Ovary (tissue), 9 donors: ENCODE data around the gene SUPT20H. TPM values are rescaled to one million over a fixed set of nuclear protein-coding genes. Genes with fewer than 3 reads are reported as not detected.
A peak's percentile ranks its signal among the peaks of the same experiment; 100 is the strongest.

Experiments used
- DNase-seq, 5 donors: peaks; one replicate each; pipeline ENCODE4 v3.0.0-alpha.2; 2019 to 2020
- H3K27ac ChIP-seq, 2 donors: fragments of 200-600 bp; one replicate each; pipeline versions ENCODE4 v1.5.1 to v1.8.0; 2019 to 2022
- H3K27me3 ChIP-seq: fragments of 200-600 bp; one replicate; pipeline ENCODE4 v1.8.0; 2022
- H3K36me3 ChIP-seq: fragments of 200-600 bp; sonication (generic); one replicate; pipeline ENCODE4 v1.5.1; 2019
- H3K4me1 ChIP-seq: one replicate; pipeline ENCODE4 v1.8.1; 2013; ENCODE audit warnings: mild to moderate bottlenecking, moderate library complexity; ENCODE audit not compliant: insufficient read depth
- H3K4me3 ChIP-seq: fragments of 200-600 bp; sonication (generic); one replicate; pipeline ENCODE4 v1.5.1; 2017
- H3K9me3 ChIP-seq, 2 donors: fragments of 200-600 bp in 1 of 2; sonication (generic) in 1 of 2; one replicate each; pipeline versions ENCODE4 v1.5.1 to v1.8.1; 2013 to 2019; ENCODE audit warnings: mild to moderate bottlenecking in 1 of 2, moderate library complexity in 1 of 2
- EP300 ChIP-seq: sonication (generic); formaldehyde crosslinking; IDR thresholded peaks from one replicate; pipeline ENCODE4 v1.6.1; 2017; ENCODE audit warnings: antibody characterized with exemption
- POLR2A ChIP-seq: fragments of 450-650 bp; IDR thresholded peaks from one replicate; pipeline ENCODE4 v1.6.1; 2017; ENCODE audit warnings: antibody characterized with exemption, mild to moderate bottlenecking, moderate library complexity
- WGBS, 3 donors: extraction: QIAGEN DNeasy Blood & Tissue Kit in 1 of 3; methylation state at CpG; one replicate each; pipeline versions ENCODE4 v1.1.5 to v1.1.7; 2013 to 2017; 5-methylcytosine and 5-hydroxymethylcytosine counted together
- intact Hi-C, 4 donors: fragments of 100-400 bp; cut with DNase I; formaldehyde crosslinking; loops; one replicate each; pipeline versions ENCODE4 v1.11.0 to v1.15.1; 2022 to 2023
- polyA plus RNA-seq, 2 donors: library from polyadenylated mRNA; stranded (reverse); fragments of 200-250 nt in 1 of 2; fragments of 350-450 nt in 1 of 2; fragmentation: Illumina TruSeq in 1 of 2; extraction: RNeasy Lipid Tissue Mini Kit (QIAGEN cat#74804) in 1 of 2; gene quantifications; one replicate each; pipeline ENCODE4 v1.2.3, GENCODE V29; 2013 to 2014
- total RNA-seq, 7 donors: library from RNA; depleted of rRNA in 2 of 7; stranded (reverse); fragments of >200 nt in 2 of 7; fragmentation: NEBNext Ultra II Directional in 3 of 7; extraction: Animal tissue kit (Norgen Biotek cat#: 25700) in 3 of 7; gene quantifications; one replicate each; pipeline versions ENCODE4 v1.1.0 to v1.2.4, GENCODE V29; 2016 to 2023
- TF ChIP-seq, protein P1 (sequence below), 3 donors: fragments of 450-650 bp in 2 of 3; fragments of 200-600 bp in 1 of 3; IDR thresholded peaks; one replicate each; pipeline versions ENCODE4 v1.5.1 to v1.8.0; 2016 to 2022; ENCODE audit warnings: antibody characterized with exemption in 3 of 3, mild to moderate bottlenecking in 1 of 3
- donor health status: DM: no; HTN: no; CAD: no; lungs with moderate emphysema.
- donor health status: DM: no; HTN: no; CAD: no.
- donor health status: Bipolar disorder and iron deficiency.
- donor health status: DM: yes; HTN: yes; CAD: no.
- donor health status: DM: no; HTN: no; CAD: no.
- donor health status: DM: yes; HTN: yes; CAD: no.

Gene SUPT20H
- total and polyA plus RNA-seq, 9 donors: 31.7 to 108 (median 50.9) TPM

DNA sequence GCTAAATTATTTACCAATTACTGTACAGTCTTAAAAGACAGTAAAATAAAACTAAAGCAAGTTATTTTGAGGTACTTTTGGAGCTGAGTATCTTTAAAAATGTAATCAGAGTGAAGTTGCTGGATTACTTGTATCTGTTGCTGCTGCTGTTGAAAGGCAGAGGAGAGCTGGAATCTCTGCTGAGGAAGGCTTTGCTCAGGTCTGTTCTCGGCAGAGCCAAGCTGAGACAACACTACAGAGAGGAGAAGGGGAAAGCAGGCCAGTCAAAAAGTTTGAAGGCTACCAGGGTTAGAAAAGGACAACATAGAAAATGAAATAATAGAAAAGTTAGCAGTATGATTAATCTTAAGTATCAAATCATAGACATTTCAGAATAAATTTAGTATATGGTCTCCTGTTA is 49.1 kb downstream of the SUPT20H start:
- H3K27ac ChIP-seq: no peak overlapping the region
- 85 to 98% (median 88%) methylated on average over 1 of the region's 1 CpG for WGBS, 3 donors
- H3K36me3 ChIP-seq: no peaks in the 10 kb centered on the region
- H3K27me3 ChIP-seq: no peaks in the 10 kb centered on the region
- no peaks in the 10 kb centered on the region for H3K4me1 ChIP-seq
- no peak for TF ChIP-seq EP300
- TF ChIP-seq POLR2A: no peak
- TF ChIP-seq, protein P1, sequence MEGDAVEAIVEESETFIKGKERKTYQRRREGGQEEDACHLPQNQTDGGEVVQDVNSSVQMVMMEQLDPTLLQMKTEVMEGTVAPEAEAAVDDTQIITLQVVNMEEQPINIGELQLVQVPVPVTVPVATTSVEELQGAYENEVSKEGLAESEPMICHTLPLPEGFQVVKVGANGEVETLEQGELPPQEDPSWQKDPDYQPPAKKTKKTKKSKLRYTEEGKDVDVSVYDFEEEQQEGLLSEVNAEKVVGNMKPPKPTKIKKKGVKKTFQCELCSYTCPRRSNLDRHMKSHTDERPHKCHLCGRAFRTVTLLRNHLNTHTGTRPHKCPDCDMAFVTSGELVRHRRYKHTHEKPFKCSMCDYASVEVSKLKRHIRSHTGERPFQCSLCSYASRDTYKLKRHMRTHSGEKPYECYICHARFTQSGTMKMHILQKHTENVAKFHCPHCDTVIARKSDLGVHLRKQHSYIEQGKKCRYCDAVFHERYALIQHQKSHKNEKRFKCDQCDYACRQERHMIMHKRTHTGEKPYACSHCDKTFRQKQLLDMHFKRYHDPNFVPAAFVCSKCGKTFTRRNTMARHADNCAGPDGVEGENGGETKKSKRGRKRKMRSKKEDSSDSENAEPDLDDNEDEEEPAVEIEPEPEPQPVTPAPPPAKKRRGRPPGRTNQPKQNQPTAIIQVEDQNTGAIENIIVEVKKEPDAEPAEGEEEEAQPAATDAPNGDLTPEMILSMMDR (IDR thresholded peaks at IDR 0.05): no peak
- H3K4me3 ChIP-seq: no peak overlapping the region
- intact Hi-C loops: no loop called here
- DNase-seq: no peak
- H3K9me3 ChIP-seq: no peaks in the 10 kb centered on the region

DNA sequence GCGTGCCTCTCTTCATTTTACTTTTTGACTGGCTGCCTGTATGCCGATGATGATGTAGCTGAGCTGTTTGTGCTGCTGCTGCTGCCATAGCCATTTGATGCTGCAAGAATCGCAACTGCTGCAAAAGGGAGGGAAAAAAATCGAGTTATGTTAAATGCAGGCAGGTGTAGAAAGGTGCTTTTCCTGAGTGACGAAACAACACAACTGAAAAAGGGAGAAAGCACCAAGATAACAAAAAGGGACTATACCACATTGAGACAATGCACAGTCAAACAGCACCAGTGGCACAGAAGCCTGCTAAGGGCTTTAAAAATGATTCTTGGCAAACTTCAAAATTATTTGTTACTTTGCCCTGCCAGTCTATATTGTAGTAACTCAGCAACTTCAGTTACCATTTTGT is 49.8 kb downstream of the SUPT20H start:
- no peaks in the 10 kb centered on the region for H3K36me3 ChIP-seq
- intact Hi-C loops: no loop called here
- TF ChIP-seq EP300 (no peak), POLR2A (no peak)
- TF ChIP-seq, protein P1 (IDR thresholded peaks at IDR 0.05): no peak
- H3K4me1 ChIP-seq: no peaks in the 10 kb centered on the region
- H3K27ac ChIP-seq: no peak overlapping the region
- no peaks in the 10 kb centered on the region for H3K27me3 ChIP-seq
- WGBS, 3 donors: 79 to 81% (median 81%) methylated on average over 5 of the region's 5 CpGs
- no peaks in the 10 kb centered on the region for H3K9me3 ChIP-seq
- DNase-seq: no peak
- H3K4me3 ChIP-seq: no peak overlapping the region

DNA sequence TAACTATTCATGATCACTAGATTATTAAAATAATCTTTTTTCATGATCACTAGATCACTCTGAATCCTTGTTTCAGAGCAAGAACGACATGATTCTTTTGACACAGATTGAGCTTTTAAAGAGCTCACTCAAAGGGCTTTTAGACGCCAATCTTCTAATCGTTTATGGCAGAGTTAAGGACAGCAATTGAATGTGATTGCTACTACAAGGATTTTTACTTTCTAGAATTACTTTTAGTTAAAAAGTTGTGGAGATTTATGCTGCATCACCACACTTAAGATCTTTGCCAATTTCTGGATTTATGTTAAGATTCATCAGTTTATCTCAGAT is 57.6 kb downstream of the SUPT20H start:
- H3K4me1 ChIP-seq: peaks cover 3% of the 10 kb centered on the region
- H3K36me3 ChIP-seq: no peaks in the 10 kb centered on the region
- TF ChIP-seq POLR2A: no peak
- TF ChIP-seq, protein P1 (IDR thresholded peaks at IDR 0.05): no peak
- TF ChIP-seq EP300: no peak
- intact Hi-C loops: no loop called here
- 20 to 26% (median 22%) methylated on average over 3 of the region's 3 CpGs for WGBS, 3 donors
- H3K9me3 ChIP-seq: no peaks in the 10 kb centered on the region
- no peak overlapping the region for H3K4me3 ChIP-seq
- no peak overlapping the region for H3K27ac ChIP-seq
- no peak for DNase-seq
- no peaks in the 10 kb centered on the region for H3K27me3 ChIP-seq

DNA sequence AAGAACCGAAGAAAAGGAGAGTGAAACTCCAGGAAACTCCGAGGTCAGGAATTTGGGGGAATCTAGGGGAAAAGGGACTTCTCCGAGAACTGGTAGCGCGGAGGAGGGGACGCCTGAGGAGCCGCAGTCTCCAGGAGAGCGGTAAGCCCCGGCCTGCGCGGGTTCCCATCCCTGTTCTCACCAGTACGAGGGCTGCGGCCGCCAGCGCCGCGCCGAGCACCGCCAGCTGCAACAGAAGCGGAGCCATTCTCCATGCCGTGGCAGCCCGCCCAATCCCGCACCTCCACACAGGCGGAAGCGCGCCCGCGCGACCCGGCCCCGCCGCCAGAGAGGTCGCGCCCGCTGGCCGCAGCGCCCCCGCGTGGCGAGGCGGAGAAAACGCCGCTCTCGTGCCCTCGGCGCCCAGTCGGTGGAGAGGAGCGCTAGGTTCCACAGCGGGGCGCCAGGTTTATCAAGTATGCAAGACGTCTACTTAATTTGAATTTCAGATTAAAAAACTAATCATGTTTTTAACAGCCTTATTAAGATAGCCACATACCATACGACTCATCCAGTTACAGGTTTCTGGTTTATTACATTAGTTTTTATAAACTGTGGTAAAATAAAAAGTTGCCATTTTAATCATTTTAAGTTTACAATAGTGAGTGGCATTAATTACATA is 60.3 kb downstream of the SUPT20H start, which contains the start of gene ALG5:
TSS of gene ALG5 (minus strand) at position 287 of the 661 bp plus-strand sequence. CDS start at position 247, 40 bp downstream.
- TF ChIP-seq, protein P1 (IDR thresholded peaks at IDR 0.05): peak; percentile 90 to 98 (median 94)
- TF ChIP-seq POLR2A (peak; percentile 18), EP300 (no peak)
- peak within 1 kb of the TSS; percentile 96 for H3K4me3 ChIP-seq
- H3K27ac ChIP-seq: peak within 1 kb of the TSS; percentile 89 to 98
- H3K4me1 ChIP-seq: peaks cover 3% of the 10 kb centered on the region
- intact Hi-C loops: no loop called here
- no peaks in the 10 kb centered on the region for H3K36me3 ChIP-seq
- peak; percentile 85 to 95 (median 92) for DNase-seq
- H3K9me3 ChIP-seq: no peaks in the 10 kb centered on the region
- 0% methylated on average over 52 of the region's 52 CpGs for WGBS, 3 donors
- H3K27me3 ChIP-seq: no peaks in the 10 kb centered on the region
